Posterior cingulate gyrus (tissue), 11 donors: ENCODE measurements around the gene TRIM62.
A peak's percentile ranks its signal among the peaks of the same experiment; 100 is the strongest.
"Not testable (repeated sequence)": the region's sequence is repeated elsewhere in the genome, so short reads cannot be mapped to it uniquely, and the experiment has no call there.

ENCODE experiments used
- DNase-seq, 10 donors: peaks; one replicate each; pipeline versions ENCODE4 v3.0.0 to v3.0.0-alpha.2; 2020 to 2021; ENCODE audit warnings: mixed read lengths in 3 of 10
- intact Hi-C: fragments of 100-400 bp; cut with DNase I; formaldehyde crosslinking; loops from one replicate; pipeline ENCODE4 v1.15.1; 2023

The TRIM62 gene

GRCh38 chr1:33142483-33143064, 39.3 kb downstream of the TRIM62 start:
- DNase-seq, result no peak
- intact Hi-C loops, result no loop called here

- no peak for DNase-seq
- intact Hi-C loops, result no loop called here
These were observed 40.1 kb downstream of the TRIM62 start for GRCh38 chr1:33141781-33142180.

- peak in 1 of 10 donors; percentile 10 for DNase-seq
- intact Hi-C loops, result no loop called here
These were observed 40.6 kb downstream of the TRIM62 start for GRCh38 chr1:33141216-33141615.

- intact Hi-C loops, result no loop called here
These were observed 41.4 kb downstream of the TRIM62 start for GRCh38 chr1:33140153-33141149.

GRCh38 chr1:33137800-33138199, 44.0 kb downstream of the TRIM62 start:
- DNase-seq, result peak in 6 of 10 donors; percentile 43 to 78 (median 52)
- intact Hi-C loops, result no loop called here

More at GRCh38 chr1:33140153-33141149, 41.4 kb downstream of the TRIM62 start:
- DNase-seq, result peak in 1 of 10 donors; percentile 6

- intact Hi-C loops, DNase-seq: not testable (repeated sequence)
These were observed 45.8 kb downstream of the TRIM62 start for GRCh38 chr1:33136041-33136440.

- no peak for DNase-seq
- intact Hi-C loops, result no loop called here
These were observed 48.3 kb downstream of the TRIM62 start for GRCh38 chr1:33133478-33134105.

- intact Hi-C loops, result no loop called here
- no peak for DNase-seq
These were observed 49.3 kb downstream of the TRIM62 start for GRCh38 chr1:33132549-33132948.

- intact Hi-C loops, result no loop called here
- no peak for DNase-seq
These were observed 50.7 kb downstream of the TRIM62 start for GRCh38 chr1:33131191-33131590.

GRCh38 chr1:33130297-33130696, 51.5 kb downstream of the TRIM62 start:
- intact Hi-C loops, result no loop called here

GRCh38 chr1:33128781-33129180, 53.1 kb downstream of the TRIM62 start:
- DNase-seq, result no peak
- intact Hi-C loops, result loop anchor here (2.0 kb wide), 1 partner anchor 342 kb away; no protein-coding TSS in a partner anchor

More at GRCh38 chr1:33130297-33130696, 51.5 kb downstream of the TRIM62 start:
- no peak for DNase-seq

- intact Hi-C loops, result loop anchor here (1.0 to 2.0 kb wide), 2 partner anchors 34 to 55 kb away; partner anchors contain the start of gene TRIM62
- DNase-seq, result peak; percentile 94 to 99 (median 96)
These were observed 54.6 kb downstream of the TRIM62 start for GRCh38 chr1:33127001-33127823.

- no peak for DNase-seq
- intact Hi-C loops, result loop anchor here (2.0 kb wide), 1 partner anchor 34 kb away; no protein-coding TSS in a partner anchor
These were observed 55.3 kb downstream of the TRIM62 start for GRCh38 chr1:33126411-33127000.

- DNase-seq, intact Hi-C loops: not testable (repeated sequence)
These were observed 57.2 kb downstream of the TRIM62 start for GRCh38 chr1:33124647-33125046.

GRCh38 chr1:33123266-33123665, 58.6 kb downstream of the TRIM62 start:
- intact Hi-C loops, result no loop called here
- no peak for DNase-seq

- no peak for DNase-seq
These were observed 59.2 kb downstream of the TRIM62 start for GRCh38 chr1:33122483-33123178.

GRCh38 chr1:33121728-33122127, 60.1 kb downstream of the TRIM62 start:
- DNase-seq, result no peak
- intact Hi-C loops, result no loop called here

More at GRCh38 chr1:33122483-33123178, 59.2 kb downstream of the TRIM62 start:
- intact Hi-C loops, result no loop called here

- no peak for DNase-seq
- intact Hi-C loops, result no loop called here
These were observed 61.2 kb downstream of the TRIM62 start for GRCh38 chr1:33120436-33121231.
